WTC11 (cell line): Measurements from ENCODE around the gene ITGB4.
"Not testable (repeated sequence)": the region's sequence is repeated elsewhere in the genome, so short reads cannot be mapped to it uniquely, and the experiment has no call there.

Experiments
- SMAD3 ChIP-seq: sonication (generic); formaldehyde crosslinking; IDR thresholded peaks from 2 replicates; pipeline ENCODE4 v1.8.0; 2022; ENCODE audit warnings: missing genetic modification reagents, mild to moderate bottlenecking, borderline replicate concordance
- TF ChIP-seq, protein P1 (sequence below): sonication (generic); formaldehyde crosslinking; IDR thresholded peaks from 2 replicates; pipeline ENCODE4 v1.8.0; 2022; ENCODE audit warnings: mild to moderate bottlenecking, missing genetic modification reagents
- TF ChIP-seq, protein P2 (sequence below): sonication (generic); formaldehyde crosslinking; IDR thresholded peaks from 2 replicates; pipeline ENCODE4 v1.8.1; 2023; ENCODE audit warnings: mild to moderate bottlenecking, missing genetic modification reagents, moderate library complexity

DNA sequence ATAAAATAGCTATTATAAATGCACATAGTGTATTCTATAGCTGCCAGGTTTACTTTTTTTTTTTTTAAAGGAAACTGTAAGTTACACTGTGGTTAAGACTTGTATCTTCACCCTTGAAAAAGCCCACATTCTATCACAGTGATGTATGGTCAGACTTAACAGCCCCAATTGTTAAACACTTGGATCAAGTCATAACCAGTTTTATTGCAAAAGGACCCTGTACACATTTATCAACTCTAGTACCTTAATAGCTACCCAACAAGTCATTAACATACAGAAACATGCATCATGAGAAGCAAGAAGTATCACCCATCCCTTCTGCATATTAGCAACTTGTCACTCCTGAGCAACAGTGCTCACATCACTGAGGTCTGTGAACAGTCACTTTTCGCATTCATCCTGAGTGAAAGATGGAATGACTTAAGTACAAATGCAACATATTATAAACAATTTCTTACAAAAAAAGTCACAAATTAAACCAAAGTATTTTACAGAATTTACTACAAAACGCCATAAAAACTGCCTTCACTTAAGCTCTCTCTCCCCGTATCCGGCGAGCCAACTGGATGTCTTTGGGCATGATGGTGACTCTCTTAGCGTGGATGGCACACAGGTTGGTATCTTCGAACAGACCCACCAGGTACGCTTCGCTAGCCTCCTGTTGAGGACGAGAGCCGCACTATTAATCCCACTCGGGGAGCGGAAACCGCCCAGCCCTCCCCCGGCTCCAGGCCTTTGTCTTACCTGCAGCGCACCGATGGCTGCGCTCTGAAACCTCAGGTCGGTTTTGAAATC lies 57.0 kb downstream of the ITGB4 start:
- TF ChIP-seq, protein P1, sequence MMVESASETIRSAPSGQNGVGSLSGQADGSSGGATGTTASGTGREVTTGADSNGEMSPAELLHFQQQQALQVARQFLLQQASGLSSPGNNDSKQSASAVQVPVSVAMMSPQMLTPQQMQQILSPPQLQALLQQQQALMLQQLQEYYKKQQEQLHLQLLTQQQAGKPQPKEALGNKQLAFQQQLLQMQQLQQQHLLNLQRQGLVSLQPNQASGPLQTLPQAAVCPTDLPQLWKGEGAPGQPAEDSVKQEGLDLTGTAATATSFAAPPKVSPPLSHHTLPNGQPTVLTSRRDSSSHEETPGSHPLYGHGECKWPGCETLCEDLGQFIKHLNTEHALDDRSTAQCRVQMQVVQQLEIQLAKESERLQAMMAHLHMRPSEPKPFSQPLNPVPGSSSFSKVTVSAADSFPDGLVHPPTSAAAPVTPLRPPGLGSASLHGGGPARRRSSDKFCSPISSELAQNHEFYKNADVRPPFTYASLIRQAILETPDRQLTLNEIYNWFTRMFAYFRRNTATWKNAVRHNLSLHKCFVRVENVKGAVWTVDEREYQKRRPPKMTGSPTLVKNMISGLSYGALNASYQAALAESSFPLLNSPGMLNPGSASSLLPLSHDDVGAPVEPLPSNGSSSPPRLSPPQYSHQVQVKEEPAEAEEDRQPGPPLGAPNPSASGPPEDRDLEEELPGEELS (CRISPR knock-in tag) = not testable (repeated sequence)
- TF ChIP-seq, protein P2, sequence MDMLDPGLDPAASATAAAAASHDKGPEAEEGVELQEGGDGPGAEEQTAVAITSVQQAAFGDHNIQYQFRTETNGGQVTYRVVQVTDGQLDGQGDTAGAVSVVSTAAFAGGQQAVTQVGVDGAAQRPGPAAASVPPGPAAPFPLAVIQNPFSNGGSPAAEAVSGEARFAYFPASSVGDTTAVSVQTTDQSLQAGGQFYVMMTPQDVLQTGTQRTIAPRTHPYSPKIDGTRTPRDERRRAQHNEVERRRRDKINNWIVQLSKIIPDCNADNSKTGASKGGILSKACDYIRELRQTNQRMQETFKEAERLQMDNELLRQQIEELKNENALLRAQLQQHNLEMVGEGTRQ (CRISPR knock-in tag) = not testable (repeated sequence)
- TF ChIP-seq SMAD3 (CRISPR knock-in tag) = not testable (repeated sequence)
